Right atrium auricular region (tissue), 2 donors: ENCODE data around the gene C11orf68. TPM values are rescaled to one million over a fixed set of nuclear protein-coding genes. Genes with fewer than 3 reads are reported as not detected.
"Not testable (repeated sequence)": the region's sequence is repeated elsewhere in the genome, so short reads cannot be mapped to it uniquely, and the experiment has no call there.

Experiments
- DNase-seq: peaks from one replicate; pipeline ENCODE4 v3.0.0-alpha.2; 2019; ENCODE audit warnings: low spot score
- H3K27ac ChIP-seq, 2 donors: fragments of 200-600 bp; sonication (generic); 1 replicate in 1 of 2; 2 replicates in 1 of 2; pipeline ENCODE4 v1.5.1; 2016 to 2019
- H3K27me3 ChIP-seq, 2 donors: fragments of 200-600 bp; sonication (generic); one replicate each; pipeline versions ENCODE4 v1.5.1 to v1.6.0; 2017 to 2019
- H3K36me3 ChIP-seq: fragments of 200-600 bp; sonication (generic); one replicate; pipeline ENCODE4 v1.5.1; 2016
- H3K4me1 ChIP-seq, 2 donors: fragments of 200-600 bp; sonication (generic); one replicate each; pipeline versions ENCODE4 v1.5.1 to v1.6.0; 2017 to 2019
- H3K4me3 ChIP-seq, 2 donors: fragments of 200-600 bp; sonication (generic); 1 replicate in 1 of 2; 2 replicates in 1 of 2; pipeline ENCODE4 v1.5.1; 2017 to 2019; ENCODE audit warnings: mild to moderate bottlenecking in 1 of 2, moderate library complexity in 1 of 2
- H3K9me3 ChIP-seq, 2 donors: fragments of 200-600 bp; sonication (generic); one replicate each; pipeline ENCODE4 v1.5.1; 2019
- CTCF ChIP-seq, 2 donors: fragments of 200-600 bp; sonication (generic); IDR thresholded peaks; one replicate each; pipeline ENCODE4 v1.5.1; 2019; ENCODE audit warnings: antibody characterized with exemption in 2 of 2
- total RNA-seq, 2 donors: library from RNA; depleted of rRNA; stranded (reverse); fragments of >200 nt; gene quantifications; one replicate each; pipeline ENCODE4 v1.1.0, GENCODE V29; 2016

Gene C11orf68
- total RNA-seq, 2 donors from 2014 or later, result 13.9 to 23.5 TPM

GRCh38 chr11:65953471-65953870, 34.6 kb upstream of the C11orf68 start:
- Histone ChIP-seq H3K9me3 (no peaks in the 10 kb centered on the region), H3K27me3 (no peaks in the 10 kb centered on the region), H3K4me1 (no peaks in the 10 kb centered on the region), H3K36me3 (no peaks in the 10 kb centered on the region), H3K27ac (no peak overlapping the region), H3K4me3 (no peak overlapping the region)
- TF ChIP-seq CTCF (IDR thresholded peaks at IDR 0.05), result no peak
- DNase-seq, result no peak

- Histone ChIP-seq H3K36me3 (no peaks in the 10 kb centered on the region), H3K27me3 (no peaks in the 10 kb centered on the region), H3K27ac (no peak overlapping the region), H3K4me3 (no peak overlapping the region), H3K9me3 (no peaks in the 10 kb centered on the region), H3K4me1 (no peaks in the 10 kb centered on the region)
- DNase-seq, result no peak
- no peak for TF ChIP-seq CTCF (IDR thresholded peaks at IDR 0.05)
Observed at GRCh38 chr11:65952052-65952521, 33.2 kb upstream of the C11orf68 start.

- H3K27ac ChIP-seq, H3K4me3 ChIP-seq, DNase-seq, H3K9me3 ChIP-seq, H3K36me3 ChIP-seq, H3K4me1 ChIP-seq, H3K27me3 ChIP-seq: not testable (repeated sequence)
Observed at GRCh38 chr11:65951641-65952040, 32.8 kb upstream of the C11orf68 start.

- not testable (repeated sequence) for DNase-seq, H3K4me3 ChIP-seq, H3K27me3 ChIP-seq, H3K36me3 ChIP-seq, H3K27ac ChIP-seq, H3K9me3 ChIP-seq, H3K4me1 ChIP-seq
Observed at GRCh38 chr11:65950711-65951110, 31.8 kb upstream of the C11orf68 start.

- Histone ChIP-seq H3K4me1 (no peaks in the 10 kb centered on the region), H3K9me3 (no peaks in the 10 kb centered on the region), H3K36me3 (no peaks in the 10 kb centered on the region), H3K27me3 (no peaks in the 10 kb centered on the region), H3K4me3 (no peak overlapping the region), H3K27ac (no peak overlapping the region)
- TF ChIP-seq CTCF (IDR thresholded peaks at IDR 0.05), result no peak
- DNase-seq, result no peak
Observed at GRCh38 chr11:65947603-65948125, 28.8 kb upstream of the C11orf68 start.

- no peak overlapping the region for H3K4me3 ChIP-seq
- no peaks in the 10 kb centered on the region for H3K9me3 ChIP-seq
- H3K27me3 ChIP-seq, result no peaks in the 10 kb centered on the region
- no peak overlapping the region for H3K27ac ChIP-seq
- DNase-seq, result no peak
- no peaks in the 10 kb centered on the region for H3K4me1 ChIP-seq
- no peaks in the 10 kb centered on the region for H3K36me3 ChIP-seq
- TF ChIP-seq CTCF (IDR thresholded peaks at IDR 0.05), result no peak
Observed at GRCh38 chr11:65947133-65947532, 28.3 kb upstream of the C11orf68 start.

- no peaks in the 10 kb centered on the region for H3K36me3 ChIP-seq
- H3K4me1 ChIP-seq, result no peaks in the 10 kb centered on the region
- no peak overlapping the region for H3K27ac ChIP-seq
- H3K9me3 ChIP-seq, result no peaks in the 10 kb centered on the region
- no peak overlapping the region for H3K4me3 ChIP-seq
- no peaks in the 10 kb centered on the region for H3K27me3 ChIP-seq
- no peak for TF ChIP-seq CTCF (IDR thresholded peaks at IDR 0.05)
- DNase-seq, result no peak
Observed at GRCh38 chr11:65946655-65947054, 27.8 kb upstream of the C11orf68 start.
